ENCODE measurements around the gene JPH4.

- TF ChIP-seq CTCF (IDR thresholded peaks at IDR 0.05; ENCODE audit: extremely low read depth in 1 of 2, insufficient read depth in 1 of 2, low read depth in 1 of 2, low read length in 2 of 2), result no peak
- no peak for TF ChIP-seq POLR2A (IDR thresholded peaks at IDR 0.05; ENCODE audit: low read depth, low read length)
- TF ChIP-seq POLR2AphosphoS5 (IDR thresholded peaks at IDR 0.05; ENCODE audit: insufficient read depth, low read depth, low read length), result no peak
- no peak for TF ChIP-seq EZH2 (IDR thresholded peaks at IDR 0.05; ENCODE audit: borderline replicate concordance, low read depth, low read length, severe bottlenecking)
- TF ChIP-seq MAX (IDR thresholded peaks at IDR 0.05; ENCODE audit: insufficient read depth, insufficient read length), result no peak
- no peak for TF ChIP-seq MYC (IDR thresholded peaks at IDR 0.05; ENCODE audit: low read depth, low read length)
These were observed 23.1 kb downstream of the JPH4 start for GRCh38 chr14:23555533-23555881.
